Measurements from ENCODE around the gene ASCL2.

The ASCL2 gene

GRCh38 chr11:2307501-2308331 lies 37.3 kb upstream of the ASCL2 start:
- DNase-seq (ENCODE audit: extremely low read depth, low read depth), result no peak
- no peak overlapping the region for H3K4me3 ChIP-seq (replicated peaks; ENCODE audit: low read depth, low read length)
- TF ChIP-seq CTCF (IDR thresholded peaks at IDR 0.05; ENCODE audit: low read depth, low read length, missing control alignments), result no peak

GRCh38 chr11:2306877-2307500 lies 36.6 kb upstream of the ASCL2 start:
- DNase-seq (ENCODE audit: extremely low read depth, low read depth), result peak; percentile 35
- no peak for TF ChIP-seq CTCF (IDR thresholded peaks at IDR 0.05; ENCODE audit: low read depth, low read length, missing control alignments)
- no peak overlapping the region for H3K4me3 ChIP-seq (replicated peaks; ENCODE audit: low read depth, low read length)

- H3K4me3 ChIP-seq (replicated peaks; ENCODE audit: low read depth, low read length), result peak overlapping the region; percentile 7
- TF ChIP-seq CTCF (IDR thresholded peaks at IDR 0.05; ENCODE audit: low read depth, low read length, missing control alignments), result no peak
- peak; percentile 86 for DNase-seq (ENCODE audit: extremely low read depth, low read depth)
Observed at GRCh38 chr11:2306452-2306823, 36.0 kb upstream of the ASCL2 start.

GRCh38 chr11:2305788-2306451 lies 35.5 kb upstream of the ASCL2 start:
- peak; percentile 21 for DNase-seq (ENCODE audit: extremely low read depth, low read depth)
- no peak for TF ChIP-seq CTCF (IDR thresholded peaks at IDR 0.05; ENCODE audit: low read depth, low read length, missing control alignments)
- H3K4me3 ChIP-seq (replicated peaks; ENCODE audit: low read depth, low read length), result peak overlapping the region; percentile 7

- peak; percentile 33 for DNase-seq (ENCODE audit: extremely low read depth, low read depth)
- H3K4me3 ChIP-seq (replicated peaks; ENCODE audit: low read depth, low read length), result no peak overlapping the region
- peak; percentile 90 for TF ChIP-seq CTCF (IDR thresholded peaks at IDR 0.05; ENCODE audit: low read depth, low read length, missing control alignments)
Observed at GRCh38 chr11:2305140-2305778, 34.9 kb upstream of the ASCL2 start.

- TF ChIP-seq CTCF (IDR thresholded peaks at IDR 0.05; ENCODE audit: low read depth, low read length, missing control alignments), result no peak
- DNase-seq (ENCODE audit: extremely low read depth, low read depth), result no peak
Observed at GRCh38 chr11:2304506-2305139, 34.2 kb upstream of the ASCL2 start.

More at GRCh38 chr11:2304506-2305139, 34.2 kb upstream of the ASCL2 start:
- H3K4me3 ChIP-seq (replicated peaks; ENCODE audit: low read depth, low read length), result no peak overlapping the region

Measured in HFF-Myc (cell line).